KOPT-K1 (cell line): ENCODE results near the gene IBA57.
"Not testable (repeated sequence)": the region's sequence is repeated elsewhere in the genome, so short reads cannot be mapped to it uniquely, and the experiment has no call there.

Experiments used
- H3K27ac ChIP-seq: fragments of 200-600 bp; sonication (generic); 2 replicates; pipeline ENCODE4 v1.5.1; 2016; ENCODE audit warnings: antibody characterized with exemption, mild to moderate bottlenecking, low read depth, low read length; ENCODE audit not compliant: poor library complexity, severe bottlenecking
- H3K36me3 ChIP-seq: fragments of 200-600 bp; sonication (generic); 2 replicates; pipeline ENCODE4 v1.5.1; 2017; ENCODE audit warnings: antibody characterized with exemption, mild to moderate bottlenecking, low read length, moderate library complexity; ENCODE audit not compliant: insufficient read depth
- H3K9me3 ChIP-seq: fragments of 200-600 bp; sonication (generic); 2 replicates; pipeline ENCODE4 v1.5.1; 2017; ENCODE audit warnings: antibody characterized with exemption, low read length, mild to moderate bottlenecking; ENCODE audit not compliant: insufficient read depth, poor library complexity, severe bottlenecking

The IBA57 gene

DNA sequence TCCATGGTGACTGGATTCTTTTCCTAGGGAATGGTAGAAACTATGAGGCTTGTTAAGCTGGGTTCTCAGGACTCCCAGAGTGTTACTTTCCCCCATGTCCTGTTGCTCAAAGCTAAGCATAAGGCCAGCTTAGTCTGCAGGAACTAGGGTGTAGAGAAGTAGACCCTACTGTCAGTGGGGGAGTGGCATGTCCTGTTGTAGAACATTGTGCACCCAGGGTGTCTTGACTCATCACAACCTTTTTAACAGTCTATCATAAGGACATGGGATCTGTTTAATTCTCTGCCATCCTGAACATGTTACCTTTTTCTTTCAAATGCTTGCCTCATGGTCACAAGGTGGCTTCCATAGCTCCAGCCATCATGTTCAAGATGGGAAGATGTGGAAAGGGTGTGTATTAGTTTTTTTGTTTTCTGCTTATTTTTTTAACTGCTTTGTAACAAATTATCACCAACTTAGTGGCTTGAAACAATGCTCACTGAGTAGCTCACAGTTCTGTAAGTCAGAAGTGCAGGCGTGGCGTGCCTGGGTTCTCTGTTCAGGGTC is 59.6 kb downstream of the IBA57 start:
- no peak overlapping the region for H3K27ac ChIP-seq
- H3K36me3 ChIP-seq = peaks cover 52% of the 10 kb centered on the region
- peaks cover 8% of the 10 kb centered on the region for H3K9me3 ChIP-seq

DNA sequence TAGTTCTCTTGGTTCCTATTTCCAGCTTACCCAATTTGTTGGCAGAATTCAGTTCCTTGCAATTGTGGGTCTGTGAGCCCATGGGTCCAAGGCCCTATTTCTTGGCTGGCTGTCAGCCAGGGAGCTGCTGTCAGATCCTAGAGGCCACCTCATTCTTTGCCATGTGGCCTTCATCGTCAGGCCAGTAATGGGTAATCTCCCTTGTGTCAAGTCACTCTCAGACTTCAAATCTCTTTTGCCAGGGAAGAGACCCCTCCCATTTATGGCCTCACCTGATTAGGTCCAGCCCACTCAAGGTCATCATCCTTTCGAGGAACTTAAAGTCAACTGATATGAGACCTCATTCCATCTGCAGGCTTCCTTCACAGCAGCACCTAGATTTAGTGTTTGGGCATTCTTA is 60.1 kb downstream of the IBA57 start:
- no peak overlapping the region for H3K27ac ChIP-seq
- H3K9me3 ChIP-seq = peaks cover 8% of the 10 kb centered on the region
- peaks cover 48% of the 10 kb centered on the region for H3K36me3 ChIP-seq

DNA sequence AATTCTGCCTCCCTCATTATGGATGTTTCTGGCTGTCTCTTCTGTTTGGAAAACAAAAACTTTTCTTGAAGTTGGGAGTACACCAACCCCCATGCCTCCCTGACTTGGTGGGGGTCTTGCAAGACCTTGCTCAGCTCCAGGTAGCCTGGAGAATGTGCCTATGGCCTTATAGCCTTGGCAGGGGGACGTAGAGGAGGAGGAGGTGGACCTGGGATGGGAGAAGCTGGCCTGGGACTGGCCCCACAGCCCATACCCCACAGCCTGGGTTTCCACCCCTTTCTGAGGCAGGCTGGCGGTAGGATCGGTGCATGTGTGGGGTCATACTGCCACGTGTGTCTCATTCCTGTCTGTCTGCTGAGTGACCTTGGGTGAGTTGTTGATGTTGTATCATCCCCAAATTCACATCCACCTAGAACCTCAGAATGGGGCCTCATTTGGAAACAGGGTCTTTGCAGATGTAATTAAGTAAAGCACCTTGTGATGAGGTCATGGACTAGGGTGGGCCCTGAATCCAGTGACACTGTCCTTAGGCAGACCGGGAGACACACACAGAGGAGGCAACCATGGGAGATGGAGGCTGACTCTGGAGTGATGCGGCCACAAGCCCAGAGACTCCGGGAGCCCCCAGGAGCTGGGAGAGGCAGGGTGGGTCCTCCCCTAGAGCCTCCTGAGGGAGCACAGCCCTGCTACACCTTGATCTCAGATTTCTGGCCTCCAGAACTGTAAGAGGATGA is 60.7 kb downstream of the IBA57 start:
- Histone ChIP-seq H3K36me3 (peaks cover 48% of the 10 kb centered on the region), H3K9me3 (peaks cover 8% of the 10 kb centered on the region), H3K27ac (no peak overlapping the region)

- H3K9me3 ChIP-seq = peaks cover 8% of the 10 kb centered on the region
- H3K36me3 ChIP-seq = peaks cover 52% of the 10 kb centered on the region
- no peak overlapping the region for H3K27ac ChIP-seq
Observed at GRCh38 chr1:228226956-228227791, 61.6 kb downstream of the IBA57 start.

DNA sequence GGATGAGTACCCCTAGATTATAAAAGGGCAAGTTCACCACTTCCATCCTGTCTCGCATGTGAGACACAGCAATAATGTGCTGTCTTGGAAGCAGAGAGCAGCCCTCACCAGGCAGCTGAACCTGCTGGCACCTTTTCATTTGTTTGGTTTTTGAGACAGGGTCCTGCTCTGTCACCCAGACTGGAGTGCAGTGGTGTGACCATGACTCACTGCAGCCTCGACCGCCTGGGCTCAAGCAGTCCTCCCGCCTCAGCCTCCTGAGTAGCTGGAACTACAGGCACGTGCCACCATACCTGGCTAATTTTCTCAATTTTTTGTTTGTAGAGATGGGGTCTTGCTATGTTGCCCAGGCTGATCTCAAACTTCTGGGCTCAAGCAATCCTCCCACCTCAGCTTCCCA is 62.5 kb downstream of the IBA57 start:
- H3K9me3 ChIP-seq = peaks cover 16% of the 10 kb centered on the region
- peaks cover 62% of the 10 kb centered on the region for H3K36me3 ChIP-seq
- not testable (repeated sequence) for H3K27ac ChIP-seq

DNA sequence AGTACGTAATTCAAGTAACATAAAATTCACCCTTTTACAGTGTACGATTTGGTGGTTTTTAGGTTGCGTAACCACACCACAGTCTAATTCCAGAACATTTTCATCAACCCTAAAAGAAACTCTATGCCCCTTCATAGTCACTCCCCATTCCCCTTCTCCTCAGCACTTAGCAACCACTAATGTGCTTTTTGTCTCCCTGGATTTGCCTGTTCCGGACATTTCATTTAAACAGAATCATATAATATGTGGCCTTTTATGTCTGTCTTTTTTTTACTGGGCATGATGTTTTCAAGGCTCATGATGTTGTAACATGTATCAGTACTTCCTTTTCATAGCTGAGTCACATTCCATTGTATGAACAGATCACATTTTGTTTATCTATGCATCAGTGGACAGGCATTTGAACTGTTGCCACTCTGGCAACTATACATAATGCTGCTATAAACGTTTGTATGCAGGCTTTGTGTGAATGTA is 63.0 kb downstream of the IBA57 start:
- no peak overlapping the region for H3K27ac ChIP-seq
- H3K36me3 ChIP-seq = peaks cover 62% of the 10 kb centered on the region

DNA sequence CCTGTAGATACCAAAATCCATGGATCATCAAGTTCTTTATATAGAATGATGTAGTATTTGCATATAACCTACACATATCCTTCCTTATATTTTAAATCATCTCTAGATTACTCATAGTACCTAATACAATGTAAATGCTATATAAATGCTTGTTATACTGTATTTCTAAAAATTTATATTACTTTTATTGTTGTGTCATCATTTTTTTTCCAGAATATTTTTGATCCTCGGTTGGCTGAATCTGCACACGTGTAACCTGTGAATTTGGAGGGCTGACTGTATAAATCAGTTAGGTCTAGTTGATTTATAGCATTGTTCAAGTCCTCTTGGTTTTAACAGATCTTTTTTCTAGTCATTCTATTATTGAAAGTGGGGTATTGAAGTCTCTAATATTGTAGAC is 65.6 kb downstream of the IBA57 start:
- Histone ChIP-seq H3K9me3 (peaks cover 25% of the 10 kb centered on the region), H3K36me3 (peaks cover 48% of the 10 kb centered on the region), H3K27ac (no peak overlapping the region)

More for the DNA sequence above, 63.0 kb downstream of the IBA57 start:
- H3K9me3 ChIP-seq = peaks cover 21% of the 10 kb centered on the region
